ENCODE measurements around the gene SLC29A1. TPM values are rescaled to one million over a fixed set of nuclear protein-coding genes. Genes with fewer than 3 reads are reported as not detected.

The SLC29A1 gene
- total RNA-seq, 1 donor from 2014 or later, result 125 TPM

GRCh38 chr6:44275749-44276648 is 52.6 kb downstream of the SLC29A1 start:
- peaks cover 64% of the 10 kb centered on the region for H3K27me3 Mint-ChIP-seq (ENCODE audit: low read depth)
- no peaks in the 10 kb centered on the region for H3K9me3 Mint-ChIP-seq
- H3K4me1 Mint-ChIP-seq (ENCODE audit: low read depth), result peaks cover 1% of the 10 kb centered on the region
- H3K36me3 Mint-ChIP-seq (ENCODE audit: low read depth), result no peaks in the 10 kb centered on the region
- H3K27ac Mint-ChIP-seq, result no peak overlapping the region
- no peak for DNase-seq (ENCODE audit: low spot score)
- intact Hi-C loops (cut with micrococcal nuclease), result loop anchor here (2.0 kb wide), 1 partner anchor 37 kb away; the partner anchor contains the start of gene AARS2
- H3K4me3 Mint-ChIP-seq (ENCODE audit: low read depth), result no peak overlapping the region

GRCh38 chr6:44276667-44277640 is 53.6 kb downstream of the SLC29A1 start:
- no peak for DNase-seq (ENCODE audit: low spot score)
- Mint-ChIP-seq H3K36me3 (ENCODE audit: low read depth) (no peaks in the 10 kb centered on the region), H3K4me3 (ENCODE audit: low read depth) (peak overlapping the region; percentile 19), H3K9me3 (no peaks in the 10 kb centered on the region), H3K27ac (no peak overlapping the region), H3K4me1 (ENCODE audit: low read depth) (peaks cover 1% of the 10 kb centered on the region), H3K27me3 (ENCODE audit: low read depth) (peaks cover 57% of the 10 kb centered on the region)
- intact Hi-C loops (cut with micrococcal nuclease), result loop anchor here (2.0 kb wide), 1 partner anchor 36 kb away; the partner anchor contains the start of gene AARS2

- peaks cover 1% of the 10 kb centered on the region for H3K4me1 Mint-ChIP-seq (ENCODE audit: low read depth)
- no peak for DNase-seq (ENCODE audit: low spot score)
- intact Hi-C loops (cut with micrococcal nuclease), result loop anchor here (2.0 kb wide), 1 partner anchor 35 kb away; the partner anchor contains the start of gene AARS2
- no peaks in the 10 kb centered on the region for H3K36me3 Mint-ChIP-seq (ENCODE audit: low read depth)
- peaks cover 51% of the 10 kb centered on the region for H3K27me3 Mint-ChIP-seq (ENCODE audit: low read depth)
- no peak overlapping the region for H3K4me3 Mint-ChIP-seq (ENCODE audit: low read depth)
- no peaks in the 10 kb centered on the region for H3K9me3 Mint-ChIP-seq
- H3K27ac Mint-ChIP-seq, result no peak overlapping the region
These were observed 54.4 kb downstream of the SLC29A1 start for GRCh38 chr6:44277763-44278162.

- no peak for DNase-seq (ENCODE audit: low spot score)
- H3K4me3 Mint-ChIP-seq (ENCODE audit: low read depth), result no peak overlapping the region
- H3K27ac Mint-ChIP-seq, result no peak overlapping the region
- no peaks in the 10 kb centered on the region for H3K9me3 Mint-ChIP-seq
- intact Hi-C loops (cut with micrococcal nuclease), result no loop called here
- peaks cover 46% of the 10 kb centered on the region for H3K27me3 Mint-ChIP-seq (ENCODE audit: low read depth)
- H3K4me1 Mint-ChIP-seq (ENCODE audit: low read depth), result peaks cover 1% of the 10 kb centered on the region
- no peaks in the 10 kb centered on the region for H3K36me3 Mint-ChIP-seq (ENCODE audit: low read depth)
These were observed 54.9 kb downstream of the SLC29A1 start for GRCh38 chr6:44278315-44278714.

GRCh38 chr6:44278774-44279697 is 55.6 kb downstream of the SLC29A1 start:
- no peak overlapping the region for H3K4me3 Mint-ChIP-seq (ENCODE audit: low read depth)
- H3K27me3 Mint-ChIP-seq (ENCODE audit: low read depth), result peaks cover 47% of the 10 kb centered on the region
- no peak for DNase-seq (ENCODE audit: low spot score)
- H3K9me3 Mint-ChIP-seq, result no peaks in the 10 kb centered on the region
- no peak overlapping the region for H3K27ac Mint-ChIP-seq
- no peaks in the 10 kb centered on the region for H3K36me3 Mint-ChIP-seq (ENCODE audit: low read depth)
- intact Hi-C loops (cut with micrococcal nuclease), result no loop called here
- peaks cover 1% of the 10 kb centered on the region for H3K4me1 Mint-ChIP-seq (ENCODE audit: low read depth)

Other genes with a start within 250 kb of the SLC29A1 start
- gene MRPL14, start 96.1 kb upstream of the SLC29A1 start, total RNA-seq, result 67.3 and 70.3 TPM in 2 replicates
- gene TMEM63B, start 96.0 kb upstream of the SLC29A1 start, total RNA-seq, result 20.3 and 23.6 TPM in 2 replicates
- 0.09 and 0.30 TPM in 2 replicates for gene CAPN11, start 64.8 kb upstream of the SLC29A1 start, total RNA-seq
- gene MYMX, start 6.7 kb upstream of the SLC29A1 start, total RNA-seq, result not detected in 2 replicates
- 2,402 and 2,404 TPM in 2 replicates for gene HSP90AB1, start 23.5 kb downstream of the SLC29A1 start, total RNA-seq
- 27.6 and 29.6 TPM in 2 replicates for gene SLC35B2, start 33.9 kb downstream of the SLC29A1 start, total RNA-seq
- 23.8 and 25.1 TPM in 2 replicates for gene NFKBIE, start 42.0 kb downstream of the SLC29A1 start, total RNA-seq
- 0.05 TPM in 1 of 2 replicates, not detected in the other for gene TMEM151B, start 46.9 kb downstream of the SLC29A1 start, total RNA-seq
- 21.6 and 22.9 TPM in 2 replicates for gene AARS2, start 89.8 kb downstream of the SLC29A1 start, total RNA-seq
- gene SPATS1, start 119.1 kb downstream of the SLC29A1 start, total RNA-seq, result not detected in 2 replicates
- 27.7 and 28.1 TPM in 2 replicates for gene CDC5L, start 164.1 kb downstream of the SLC29A1 start, total RNA-seq

All from activated T-helper 2 cell treated with anti-CD3 and anti-CD28 coated beads, Interferon-gamma antibody, Interleukin-2, Interleukin-4, amounts not matched to agents 10 μg/mL and 5 μg/mL and 100 μg/mL, durations not matched to agents 14 hours and 24 hours and 36 hours (primary cell).